ENCODE measurements around the gene IGBP1.
"Not testable (repeated sequence)": the region's sequence is repeated elsewhere in the genome, so short reads cannot be mapped to it uniquely, and the experiment has no call there.

IGBP1 gene

GRCh38 chrX:70133303-70134115, at the start of gene IGBP1:
Gene IGBP1 (plus strand): TSS chrX:70133447. CDS start chrX:70133948, 501 bp downstream.
- peak; percentile 54 for DNase-seq (ENCODE audit: low read depth)

GRCh38 chrX:70084592-70085240, 48.5 kb upstream of the IGBP1 start:
- DNase-seq (ENCODE audit: low read depth), result no peak

- no peak for DNase-seq (ENCODE audit: low read depth)
These were observed 45.2 kb upstream of the IGBP1 start for GRCh38 chrX:70087857-70088630.

- no peak for DNase-seq (ENCODE audit: low read depth)
These were observed 44.5 kb upstream of the IGBP1 start for GRCh38 chrX:70088751-70089150.

- no peak for DNase-seq (ENCODE audit: low read depth)
These were observed 43.5 kb upstream of the IGBP1 start for GRCh38 chrX:70089604-70090297.

- DNase-seq (ENCODE audit: low read depth), result no peak
These were observed 41.0 kb upstream of the IGBP1 start for GRCh38 chrX:70092247-70092646.

GRCh38 chrX:70096052-70096451, 37.2 kb upstream of the IGBP1 start:
- no peak for DNase-seq (ENCODE audit: low read depth)

GRCh38 chrX:70105229-70105628, 28.0 kb upstream of the IGBP1 start:
- no peak for DNase-seq (ENCODE audit: low read depth)

- DNase-seq (ENCODE audit: low read depth), result not testable (repeated sequence)
These were observed 21.7 kb upstream of the IGBP1 start for GRCh38 chrX:70111436-70112026.

GRCh38 chrX:70117738-70118137, 15.5 kb upstream of the IGBP1 start:
- DNase-seq (ENCODE audit: low read depth), result no peak

- not testable (repeated sequence) for DNase-seq (ENCODE audit: low read depth)
These were observed 10.2 kb upstream of the IGBP1 start for GRCh38 chrX:70123014-70123413.

- no peak for DNase-seq (ENCODE audit: low read depth)
These were observed 8.6 kb upstream of the IGBP1 start for GRCh38 chrX:70124678-70125077.

GRCh38 chrX:70128071-70128470, 5.2 kb upstream of the IGBP1 start:
- DNase-seq (ENCODE audit: low read depth), result no peak

- no peak for DNase-seq (ENCODE audit: low read depth)
These were observed 3.4 kb upstream of the IGBP1 start for GRCh38 chrX:70129816-70130215.

GRCh38 chrX:70132224-70132623, 1.0 kb upstream of the IGBP1 start:
- DNase-seq (ENCODE audit: low read depth), result no peak

GRCh38 chrX:70132877-70133302, 357 bp upstream of the IGBP1 start:
- no peak for DNase-seq (ENCODE audit: low read depth)

GRCh38 chrX:70134116-70134477, 850 bp downstream of the IGBP1 start:
- DNase-seq (ENCODE audit: low read depth), result no peak

- no peak for DNase-seq (ENCODE audit: low read depth)
These were observed 5.4 kb downstream of the IGBP1 start for GRCh38 chrX:70138622-70139021.

GRCh38 chrX:70139736-70140135, 6.5 kb downstream of the IGBP1 start:
- no peak for DNase-seq (ENCODE audit: low read depth)

- DNase-seq (ENCODE audit: low read depth), result no peak
These were observed 8.1 kb downstream of the IGBP1 start for GRCh38 chrX:70141373-70141772.
